ENCODE measurements around the gene SORCS2.

GRCh38 chr4:7591409-7592053, 399.2 kb downstream of the SORCS2 start:
- TF ChIP-seq CTCF (IDR thresholded peaks at IDR 0.05) (no peak), POLR2A (IDR thresholded peaks at IDR 0.05) (no peak)

Data from esophagus squamous epithelium (tissue), 4 donors.